ENCODE measurements around the gene MICALL1. TPM values are rescaled to one million over a fixed set of nuclear protein-coding genes. Genes with fewer than 3 reads are reported as not detected.

The MICALL1 gene
- total RNA-seq, 2 experiments from 2014 or later: 18.3 to 25.7 TPM

DNA sequence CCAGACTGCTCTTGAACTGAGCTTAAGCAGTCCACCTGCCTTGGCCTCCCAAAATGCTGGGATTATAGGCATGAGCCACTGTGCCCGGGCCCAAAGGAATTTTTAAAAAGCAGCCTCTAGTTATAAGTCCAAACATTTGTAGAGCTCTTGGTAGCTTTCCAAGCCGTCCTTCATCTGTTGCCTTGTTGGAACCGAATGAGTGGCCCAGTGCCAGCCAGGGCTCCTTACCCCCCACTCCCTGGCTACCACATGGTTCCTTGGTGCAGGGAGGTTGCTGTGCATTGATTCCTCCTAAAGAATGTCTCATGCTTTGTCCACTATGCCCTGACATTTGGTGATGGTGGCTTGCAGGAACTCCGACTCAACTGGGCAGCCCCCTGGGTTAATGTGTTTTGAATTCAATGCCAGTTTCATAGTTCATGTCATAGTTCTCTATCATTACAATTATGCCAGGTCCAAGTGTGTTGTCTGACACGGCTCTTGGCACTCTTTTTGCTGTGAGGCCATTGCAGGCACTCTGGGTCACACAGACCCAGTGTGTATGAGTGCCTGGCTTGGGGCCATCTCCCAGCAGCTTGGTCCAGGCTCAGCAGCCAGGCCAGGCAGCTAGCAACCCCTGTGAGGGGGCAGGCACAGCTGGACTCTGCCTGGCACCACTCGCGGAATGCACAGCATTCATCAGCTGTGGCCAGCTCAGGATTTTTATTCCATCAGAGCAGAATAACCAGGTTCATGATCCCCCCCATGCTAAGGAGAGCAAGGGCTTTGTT lies 13.3 kb upstream of the MICALL1 start:
- no peak overlapping the region for H3K4me3 ChIP-seq (ENCODE audit: low read depth, low read length, poor library complexity, severe bottlenecking)
- peaks cover 21% of the 10 kb centered on the region for H3K4me1 ChIP-seq (ENCODE audit: insufficient read depth, low read length, poor library complexity, severe bottlenecking)
- H3K79me2 ChIP-seq (ENCODE audit: insufficient read depth, low read depth, low read length): no peaks in the 10 kb centered on the region
- no TSS peak for BruUV-seq (replicated peaks)
- no peaks in the 10 kb centered on the region for H3K9me3 ChIP-seq (ENCODE audit: low read length)
- H2AFZ ChIP-seq (ENCODE audit: low read length): no peak overlapping the region
- no peak for DNase-seq (ENCODE audit: low spot score)
- ChIA-PET POLR2A (interaction anchor here (0.6 to 1.2 kb wide), 2 partner anchors 12 to 1909 kb away, joined by 3 read pairs; no protein-coding TSS in a partner anchor), CTCF (ENCODE audit: unreplicated experiment) (no interaction called here)
- peaks cover 50% of the 10 kb centered on the region for H3K36me3 ChIP-seq (ENCODE audit: insufficient read depth, low read length)
- H3K27ac ChIP-seq (ENCODE audit: low read depth, low read length, poor library complexity, severe bottlenecking): no peak overlapping the region
- TF ChIP-seq EZH2phosphoT487 (IDR thresholded peaks at IDR 0.05; ENCODE audit: borderline replicate concordance, low read depth, low read length): no peak
- TF ChIP-seq, protein P1, sequence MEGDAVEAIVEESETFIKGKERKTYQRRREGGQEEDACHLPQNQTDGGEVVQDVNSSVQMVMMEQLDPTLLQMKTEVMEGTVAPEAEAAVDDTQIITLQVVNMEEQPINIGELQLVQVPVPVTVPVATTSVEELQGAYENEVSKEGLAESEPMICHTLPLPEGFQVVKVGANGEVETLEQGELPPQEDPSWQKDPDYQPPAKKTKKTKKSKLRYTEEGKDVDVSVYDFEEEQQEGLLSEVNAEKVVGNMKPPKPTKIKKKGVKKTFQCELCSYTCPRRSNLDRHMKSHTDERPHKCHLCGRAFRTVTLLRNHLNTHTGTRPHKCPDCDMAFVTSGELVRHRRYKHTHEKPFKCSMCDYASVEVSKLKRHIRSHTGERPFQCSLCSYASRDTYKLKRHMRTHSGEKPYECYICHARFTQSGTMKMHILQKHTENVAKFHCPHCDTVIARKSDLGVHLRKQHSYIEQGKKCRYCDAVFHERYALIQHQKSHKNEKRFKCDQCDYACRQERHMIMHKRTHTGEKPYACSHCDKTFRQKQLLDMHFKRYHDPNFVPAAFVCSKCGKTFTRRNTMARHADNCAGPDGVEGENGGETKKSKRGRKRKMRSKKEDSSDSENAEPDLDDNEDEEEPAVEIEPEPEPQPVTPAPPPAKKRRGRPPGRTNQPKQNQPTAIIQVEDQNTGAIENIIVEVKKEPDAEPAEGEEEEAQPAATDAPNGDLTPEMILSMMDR (conservative IDR thresholded peaks at IDR 0.05; ENCODE audit: low read length): no peak
- H3K9me2 ChIP-seq (ENCODE audit: insufficient read depth, low read length): no peaks in the 10 kb centered on the region
- no peak overlapping the region for H3K4me2 ChIP-seq (ENCODE audit: low read length)
- H4K20me1 ChIP-seq (ENCODE audit: insufficient read depth, low read length): no peaks in the 10 kb centered on the region
- intact Hi-C loops (cut with micrococcal nuclease; ENCODE audit: unreplicated experiment): no loop called here

DNA sequence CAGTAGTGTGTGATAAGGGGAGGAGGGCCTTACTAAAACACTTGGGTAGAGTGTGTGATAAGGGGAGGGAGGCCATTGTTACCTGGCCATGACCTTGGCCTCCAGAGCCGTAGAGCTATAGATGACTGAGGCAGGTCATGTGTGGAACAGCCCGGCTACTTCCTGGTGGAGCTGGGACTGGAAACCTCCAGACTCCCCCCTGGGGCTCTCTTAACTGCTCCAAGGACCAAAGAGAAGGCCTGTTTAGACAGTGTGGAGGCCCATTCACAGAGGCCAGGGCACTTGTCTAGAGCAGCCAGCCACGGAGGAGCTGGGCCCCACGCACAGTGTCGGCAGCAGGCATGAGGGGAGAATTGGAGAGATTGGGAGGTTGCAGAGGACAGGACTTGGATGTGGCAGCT lies 12.5 kb upstream of the MICALL1 start:
- intact Hi-C loops (cut with micrococcal nuclease; ENCODE audit: unreplicated experiment): no loop called here
- DNase-seq (ENCODE audit: low spot score): no peak
- no peaks in the 10 kb centered on the region for H3K9me3 ChIP-seq (ENCODE audit: low read length)
- no peaks in the 10 kb centered on the region for H3K79me2 ChIP-seq (ENCODE audit: insufficient read depth, low read depth, low read length)
- H3K4me1 ChIP-seq (ENCODE audit: insufficient read depth, low read length, poor library complexity, severe bottlenecking): peaks cover 21% of the 10 kb centered on the region
- no peak overlapping the region for H3K4me3 ChIP-seq (ENCODE audit: low read depth, low read length, poor library complexity, severe bottlenecking)
- H4K20me1 ChIP-seq (ENCODE audit: insufficient read depth, low read length): no peaks in the 10 kb centered on the region
- POLR2A ChIA-PET: interaction anchor here (1.2 kb wide), 1 partner anchor 12 kb away, joined by 3 read pairs; no protein-coding TSS in a partner anchor
- peaks cover 42% of the 10 kb centered on the region for H3K36me3 ChIP-seq (ENCODE audit: insufficient read depth, low read length)
- CTCF ChIA-PET (ENCODE audit: unreplicated experiment): no interaction called here
- H3K27ac ChIP-seq (ENCODE audit: low read depth, low read length, poor library complexity, severe bottlenecking): no peak overlapping the region
- no peak for TF ChIP-seq EZH2phosphoT487 (IDR thresholded peaks at IDR 0.05; ENCODE audit: borderline replicate concordance, low read depth, low read length)
- TF ChIP-seq, protein P1 (conservative IDR thresholded peaks at IDR 0.05; ENCODE audit: low read length): no peak
- no peak overlapping the region for H2AFZ ChIP-seq (ENCODE audit: low read length)
- no peaks in the 10 kb centered on the region for H3K9me2 ChIP-seq (ENCODE audit: insufficient read depth, low read length)
- H3K4me2 ChIP-seq (ENCODE audit: low read length): no peak overlapping the region
- no TSS peak for BruUV-seq (replicated peaks)

Measured in OCI-LY7 (cell line).